Fibroblast of lung (primary cell): ENCODE results near the gene THOC5. TPM values are rescaled to one million over a fixed set of nuclear protein-coding genes. Genes with fewer than 3 reads are reported as not detected.

Source experiments
- DNase-seq, 2 donors: peaks; one replicate each; pipeline versions ENCODE4 v3.0.0 to v3.0.0-alpha.2; 2010; ENCODE audit warnings: low read depth in 2 of 2
- H2AFZ ChIP-seq: 2 replicates; pipeline ENCODE4 v1.5.1; 2012; ENCODE audit warnings: low read length, control low read depth, inconsistent platforms
- H3K27ac ChIP-seq: 2 replicates; pipeline ENCODE4 v1.5.1; 2011; ENCODE audit warnings: low read length, control low read depth; ENCODE audit not compliant: insufficient read depth
- H3K27me3 ChIP-seq: 2 replicates; pipeline ENCODE4 v1.5.1; 2011; ENCODE audit warnings: mild to moderate bottlenecking, low read length; ENCODE audit not compliant: control insufficient read depth, insufficient read depth
- H3K36me3 ChIP-seq: 2 replicates; pipeline ENCODE4 v1.5.1; 2011; ENCODE audit warnings: low read length; ENCODE audit not compliant: control insufficient read depth, insufficient read depth
- H3K4me1 ChIP-seq: 2 replicates; pipeline ENCODE4 v1.5.1; 2011; ENCODE audit warnings: low read length; ENCODE audit not compliant: control insufficient read depth, insufficient read depth; ENCODE audit errors: extremely low read depth
- H3K4me2 ChIP-seq: 2 replicates; pipeline ENCODE4 v1.5.1; 2011; ENCODE audit warnings: low read length, control low read depth; ENCODE audit not compliant: insufficient read depth; ENCODE audit errors: extremely low read depth
- H3K4me3 ChIP-seq, 4 experiments: fragments of 200-600 bp in 1 of 4; sonication (generic) in 1 of 4; replicated peaks in 1 of 4; 2 replicates each; pipeline ENCODE4 v1.5.1; 2011 to 2016; ENCODE audit warnings: low read length in 4 of 4, low read depth in 3 of 4, mild to moderate bottlenecking in 3 of 4, control low read depth in 2 of 4, inconsistent platforms in 1 of 4, mixed read lengths in 1 of 4; ENCODE audit not compliant: insufficient read depth in 1 of 4; ENCODE audit errors: control extremely low read depth in 1 of 4
- H3K79me2 ChIP-seq: 2 replicates; pipeline ENCODE4 v1.5.1; 2012; ENCODE audit warnings: mild to moderate bottlenecking, low read length, inconsistent platforms; ENCODE audit not compliant: control insufficient read depth, insufficient read depth
- H3K9ac ChIP-seq: 2 replicates; pipeline ENCODE4 v1.5.1; 2011; ENCODE audit warnings: mild to moderate bottlenecking, low read length, control low read depth; ENCODE audit not compliant: insufficient read depth
- H3K9me3 ChIP-seq: 2 replicates; pipeline ENCODE4 v1.5.1; 2012; ENCODE audit warnings: low read depth, low read length; ENCODE audit not compliant: control insufficient read depth, insufficient read depth
- H4K20me1 ChIP-seq: 2 replicates; pipeline ENCODE4 v1.5.1; 2011; ENCODE audit warnings: low read length; ENCODE audit not compliant: control insufficient read depth, insufficient read depth; ENCODE audit errors: extremely low read depth
- EZH2 ChIP-seq: IDR thresholded peaks from 2 replicates; pipeline ENCODE4 v1.5.1; 2012; ENCODE audit warnings: low read length, control low read depth, mild to moderate bottlenecking; ENCODE audit errors: missing control alignments
- polyA plus RNA-seq, 2 donors: library from polyadenylated mRNA; depleted of rRNA in 1 of 2; stranded (reverse) in 1 of 2; unstranded in 1 of 2; fragments of >200 nt; gene quantifications; 2 replicates each; pipeline ENCODE4 v1.2.1, GENCODE V29; 2011 to 2012; ENCODE audit warnings: missing spikeins in 1 of 2
- total RNA-seq: library from RNA; depleted of rRNA; stranded (reverse); fragments of >200 nt; gene quantifications from 2 replicates; pipeline ENCODE4 v1.2.1, GENCODE V29; 2014
- TF ChIP-seq, protein P1 (sequence below), 2 donors: IDR thresholded peaks in 1 of 2; conservative IDR thresholded peaks in 1 of 2; 1 replicate in 1 of 2; 2 replicates in 1 of 2; pipeline ENCODE4 v1.5.1; 2011 to 2012; ENCODE audit warnings: low read length in 2 of 2, control low read depth in 1 of 2, inconsistent platforms in 1 of 2, low read depth in 1 of 2, mild to moderate bottlenecking in 1 of 2

THOC5 gene
- total and polyA plus RNA-seq, 2 donors (not counting 1 experiment from before 2014, with no cell fraction given), result 52.8 to 60.7 TPM

DNA sequence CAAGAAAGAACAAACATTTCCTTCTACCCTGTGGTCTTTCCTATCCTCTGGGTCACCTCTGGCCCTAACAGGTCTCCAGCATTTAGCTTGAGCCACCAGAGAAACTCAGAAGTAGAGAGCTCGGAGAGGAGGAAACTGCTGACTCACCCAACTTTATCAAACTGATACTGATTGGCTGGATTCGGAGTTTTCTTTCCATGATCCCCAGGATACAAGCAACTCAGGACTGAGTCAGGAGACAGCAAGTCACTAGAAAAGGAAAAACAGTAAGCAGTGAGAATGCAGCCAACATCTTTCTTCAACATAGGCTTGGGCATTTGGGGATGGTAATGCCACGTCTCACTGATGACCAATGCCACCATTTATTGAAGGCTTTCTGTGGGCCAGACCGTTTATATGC is 32.7 kb downstream of the THOC5 start:
- H3K4me1 ChIP-seq, result no peaks in the 10 kb centered on the region
- H3K36me3 ChIP-seq, result peaks cover 31% of the 10 kb centered on the region
- H2AFZ ChIP-seq, result no peak overlapping the region
- H3K79me2 ChIP-seq, result no peaks in the 10 kb centered on the region
- H3K27ac ChIP-seq, result no peak overlapping the region
- H4K20me1 ChIP-seq, result no peaks in the 10 kb centered on the region
- no peaks in the 10 kb centered on the region for H3K9me3 ChIP-seq
- no peaks in the 10 kb centered on the region for H3K27me3 ChIP-seq
- H3K9ac ChIP-seq, result no peak overlapping the region
- TF ChIP-seq, protein P1, sequence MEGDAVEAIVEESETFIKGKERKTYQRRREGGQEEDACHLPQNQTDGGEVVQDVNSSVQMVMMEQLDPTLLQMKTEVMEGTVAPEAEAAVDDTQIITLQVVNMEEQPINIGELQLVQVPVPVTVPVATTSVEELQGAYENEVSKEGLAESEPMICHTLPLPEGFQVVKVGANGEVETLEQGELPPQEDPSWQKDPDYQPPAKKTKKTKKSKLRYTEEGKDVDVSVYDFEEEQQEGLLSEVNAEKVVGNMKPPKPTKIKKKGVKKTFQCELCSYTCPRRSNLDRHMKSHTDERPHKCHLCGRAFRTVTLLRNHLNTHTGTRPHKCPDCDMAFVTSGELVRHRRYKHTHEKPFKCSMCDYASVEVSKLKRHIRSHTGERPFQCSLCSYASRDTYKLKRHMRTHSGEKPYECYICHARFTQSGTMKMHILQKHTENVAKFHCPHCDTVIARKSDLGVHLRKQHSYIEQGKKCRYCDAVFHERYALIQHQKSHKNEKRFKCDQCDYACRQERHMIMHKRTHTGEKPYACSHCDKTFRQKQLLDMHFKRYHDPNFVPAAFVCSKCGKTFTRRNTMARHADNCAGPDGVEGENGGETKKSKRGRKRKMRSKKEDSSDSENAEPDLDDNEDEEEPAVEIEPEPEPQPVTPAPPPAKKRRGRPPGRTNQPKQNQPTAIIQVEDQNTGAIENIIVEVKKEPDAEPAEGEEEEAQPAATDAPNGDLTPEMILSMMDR (conservative IDR thresholded peaks at IDR 0.05 in 1 of 2, IDR thresholded peaks at IDR 0.05 in 1 of 2; ENCODE audit: low read depth in 1 of 2, low read length in 2 of 2), result no peak
- no peak for TF ChIP-seq EZH2
- DNase-seq, result peak; percentile 21 to 86
- H3K4me3 ChIP-seq, result no peak overlapping the region
- H3K4me2 ChIP-seq, result no peak overlapping the region

DNA sequence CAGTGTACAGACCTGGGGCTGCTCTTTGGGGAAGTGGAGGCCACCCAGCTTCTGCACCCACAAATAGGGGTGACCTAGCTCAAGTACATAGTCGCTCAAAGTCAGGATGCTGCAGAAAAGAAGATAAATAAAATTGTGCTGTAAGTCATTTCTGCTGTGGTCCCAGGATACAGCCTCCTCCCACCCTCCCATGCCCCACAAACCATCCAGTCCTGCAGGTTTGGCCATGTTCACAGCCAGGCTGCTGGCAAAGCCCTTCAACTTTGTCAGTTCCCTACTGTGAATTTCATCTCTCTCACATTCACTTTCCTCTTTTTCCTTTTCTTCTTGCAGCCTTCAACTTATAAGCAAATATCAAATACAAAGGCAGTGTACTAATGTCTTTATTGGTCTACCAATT is 33.6 kb downstream of the THOC5 start:
- TF ChIP-seq EZH2, result no peak
- TF ChIP-seq, protein P1 (conservative IDR thresholded peaks at IDR 0.05 in 1 of 2, IDR thresholded peaks at IDR 0.05 in 1 of 2; ENCODE audit: low read depth in 1 of 2, low read length in 2 of 2), result no peak
- H3K79me2 ChIP-seq, result no peaks in the 10 kb centered on the region
- no peaks in the 10 kb centered on the region for H3K4me1 ChIP-seq
- no peak overlapping the region for H3K27ac ChIP-seq
- H3K36me3 ChIP-seq, result peaks cover 28% of the 10 kb centered on the region
- no peak overlapping the region for H3K9ac ChIP-seq
- H3K4me2 ChIP-seq, result no peak overlapping the region
- H2AFZ ChIP-seq, result no peak overlapping the region
- no peak overlapping the region for H3K4me3 ChIP-seq
- H3K27me3 ChIP-seq, result no peaks in the 10 kb centered on the region
- no peak for DNase-seq
- no peaks in the 10 kb centered on the region for H3K9me3 ChIP-seq
- no peaks in the 10 kb centered on the region for H4K20me1 ChIP-seq

DNA sequence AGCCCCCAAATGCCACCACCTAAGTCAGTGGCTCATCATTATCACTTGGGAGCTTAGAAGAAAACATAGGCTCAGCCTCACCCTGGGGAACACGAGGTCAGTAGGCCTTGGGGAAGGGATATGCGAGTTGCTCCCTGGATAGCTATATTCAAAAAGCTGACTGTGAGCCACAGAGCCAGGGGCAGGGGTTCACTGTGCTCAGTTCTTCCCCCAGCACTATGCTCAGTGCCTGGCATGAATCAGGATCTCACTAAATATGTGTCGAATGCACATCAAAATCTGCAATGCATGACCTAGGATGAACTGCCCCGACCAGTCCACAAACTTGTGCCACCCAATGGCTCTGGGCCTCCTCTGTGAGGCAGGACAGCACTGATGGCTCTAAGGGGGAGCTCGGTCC is 35.1 kb downstream of the THOC5 start:
- H3K27ac ChIP-seq, result no peak overlapping the region
- no peak overlapping the region for H3K9ac ChIP-seq
- TF ChIP-seq EZH2, result no peak
- TF ChIP-seq, protein P1 (conservative IDR thresholded peaks at IDR 0.05 in 1 of 2, IDR thresholded peaks at IDR 0.05 in 1 of 2; ENCODE audit: low read depth in 1 of 2, low read length in 2 of 2), result no peak
- H3K36me3 ChIP-seq, result peaks cover 21% of the 10 kb centered on the region
- no peak overlapping the region for H2AFZ ChIP-seq
- DNase-seq, result no peak
- H3K27me3 ChIP-seq, result no peaks in the 10 kb centered on the region
- H3K79me2 ChIP-seq, result no peaks in the 10 kb centered on the region
- no peak overlapping the region for H3K4me2 ChIP-seq
- no peaks in the 10 kb centered on the region for H3K9me3 ChIP-seq
- no peak overlapping the region for H3K4me3 ChIP-seq
- no peaks in the 10 kb centered on the region for H4K20me1 ChIP-seq
- H3K4me1 ChIP-seq, result no peaks in the 10 kb centered on the region
